HepG2 (cell line): ENCODE data around the gene ATP2B3. TPM values are rescaled to one million over a fixed set of nuclear protein-coding genes. Genes with fewer than 3 reads are reported as not detected.

Experiments
- ATAC-seq: fragments of 200-7000 bp; cut with Tn5 transposase; 3 replicates; pipeline ENCODE4 v1.9.1; 2020; ENCODE audit warnings: mild to moderate bottlenecking, moderate library complexity
- BruUV-seq: library from RNA; stranded (reverse); fragments of 400-500 nt; replicated peaks from 2 replicates; lab custom pipeline; 2021; lab: Mats Ljungman, UMichigan
- CTCF ChIA-PET: fragments of 300-600 bp; formaldehyde crosslinking; extraction: SDS; loops from one replicate; lab custom pipeline; 2021; ENCODE audit warnings: low total read pairs, inconsistent platforms, low intra/inter-chr PET ratio; lab: Yijun Ruan, JAX
- POLR2A ChIA-PET: fragments of 350-600 bp; sonication (Branson Sonifier 250); formaldehyde crosslinking; loops from one replicate; lab custom pipeline; 2020; ENCODE audit warnings: antibody characterized with exemption, inconsistent platforms; lab: Yijun Ruan, JAX
- DNase-seq: peaks from one replicate; pipeline ENCODE4 v3.0.0-alpha.2; 2015; ENCODE audit warnings: low spot score
- FAIRE-seq: peaks from 3 replicates; lab custom pipeline; 2011; peaks lifted over from hg19 to GRCh38; lab: Jason Lieb, UNC
- H2AFZ ChIP-seq: one replicate; pipeline ENCODE4 v1.6.1; 2011; ENCODE audit warnings: low read length, inconsistent platforms
- H3K27ac ChIP-seq: fragments of 300-600 bp; 3 replicates; pipeline ENCODE4 v1.8.0; 2011; ENCODE audit warnings: mixed run types, mild to moderate bottlenecking, mixed read lengths, low read length, inconsistent platforms; ENCODE audit not compliant: insufficient read depth; ENCODE audit errors: extremely low read length
- H3K27me3 ChIP-seq, 2 experiments: fragments of 200-600 bp in 1 of 2; 2 replicates in 1 of 2; 3 replicates in 1 of 2; pipeline versions ENCODE4 v1.6.0 to v1.8.0; 2011; ENCODE audit warnings: low read length in 2 of 2, mild to moderate bottlenecking in 2 of 2, moderate library complexity in 2 of 2, inconsistent platforms in 1 of 2; ENCODE audit not compliant: insufficient read depth in 2 of 2, control insufficient read depth in 1 of 2
- H3K36me3 ChIP-seq, 2 experiments: fragments of 200-600 bp in 1 of 2; replicated peaks in 1 of 2; 2 replicates in 1 of 2; 3 replicates in 1 of 2; pipeline versions ENCODE4 v1.5.1 to v1.8.0; 2011; ENCODE audit warnings: low read length in 2 of 2, inconsistent platforms in 1 of 2; ENCODE audit not compliant: insufficient read depth in 2 of 2, control insufficient read depth in 1 of 2
- H3K4me1 ChIP-seq: 2 replicates; pipeline ENCODE4 v1.5.1; 2012; ENCODE audit warnings: low read length, inconsistent platforms; ENCODE audit not compliant: insufficient read depth
- H3K4me2 ChIP-seq: 2 replicates; pipeline ENCODE4 v1.6.0; 2011; ENCODE audit warnings: low read depth, low read length, inconsistent platforms
- H3K4me3 ChIP-seq, 3 experiments: fragments of 200-600 bp in 1 of 3; sonication (generic), shearing (Covaris generic) in 1 of 3; replicated peaks in 1 of 3; 2 replicates each; pipeline ENCODE4 v1.5.1; 2011 to 2016; ENCODE audit warnings: low read length in 3 of 3, inconsistent platforms in 2 of 3, low read depth in 2 of 3, mild to moderate bottlenecking in 2 of 3, control low read depth in 1 of 3, mixed read lengths in 1 of 3; ENCODE audit not compliant: insufficient read depth in 1 of 3
- H3K79me2 ChIP-seq: one replicate; pipeline ENCODE4 v1.6.1; 2011; ENCODE audit warnings: low read length, inconsistent platforms; ENCODE audit not compliant: insufficient read depth
- H3K9ac ChIP-seq: 2 replicates; pipeline ENCODE4 v1.6.0; 2011; ENCODE audit warnings: mild to moderate bottlenecking, low read depth, low read length, inconsistent platforms; ENCODE audit not compliant: insufficient read depth
- H3K9me3 ChIP-seq: 2 replicates; pipeline ENCODE4 v1.5.1; 2012; ENCODE audit warnings: mild to moderate bottlenecking, low read length
- H4K20me1 ChIP-seq: 2 replicates; pipeline ENCODE4 v1.6.0; 2011; ENCODE audit warnings: inconsistent platforms, mild to moderate bottlenecking, low read length, moderate library complexity; ENCODE audit not compliant: insufficient read depth
- AHR ChIP-seq: IDR thresholded peaks from 2 replicates; pipeline ENCODE4 v1.6.1; 2018; ENCODE audit warnings: missing genetic modification reagents, missing compliant biosample characterization
- FOXA3 ChIP-seq: IDR thresholded peaks from 2 replicates; pipeline ENCODE4 v1.6.1; 2016; ENCODE audit warnings: missing genetic modification reagents, missing compliant biosample characterization
- HNF4A ChIP-seq: sonication (generic); formaldehyde crosslinking; IDR thresholded peaks from 2 replicates; pipeline ENCODE4 v1.4.0; 2020; ENCODE audit warnings: missing genetic modification reagents
- NPAS2 ChIP-seq: sonication (generic); formaldehyde crosslinking; IDR thresholded peaks from 2 replicates; pipeline ENCODE4 v1.8.0; 2022; ENCODE audit warnings: mild to moderate bottlenecking, missing genetic modification reagents, borderline replicate concordance
- POLR2AphosphoS5 ChIP-seq: IDR thresholded peaks from 2 replicates; pipeline ENCODE4 v1.6.1; 2012; ENCODE audit warnings: low read depth, low read length
- PPARG ChIP-seq: conservative IDR thresholded peaks from 2 replicates; pipeline ENCODE4 v1.6.1; 2016; ENCODE audit warnings: missing biosample characterization, missing genetic modification reagents
- RXRA ChIP-seq: sonication (generic); formaldehyde crosslinking; IDR thresholded peaks from 2 replicates; pipeline ENCODE4 v1.5.1; 2020; ENCODE audit warnings: missing genetic modification reagents
- ZNF343 ChIP-seq: sonication (generic); formaldehyde crosslinking; IDR thresholded peaks from 2 replicates; pipeline ENCODE4 v1.4.0; 2020; ENCODE audit warnings: mild to moderate bottlenecking, missing genetic modification reagents
- ZNF619 ChIP-seq: sonication (generic); formaldehyde crosslinking; IDR thresholded peaks from 2 replicates; pipeline ENCODE4 v1.4.0; 2020; ENCODE audit warnings: mild to moderate bottlenecking, missing genetic modification reagents
- ZNF891 ChIP-seq: sonication (generic); formaldehyde crosslinking; IDR thresholded peaks from 2 replicates; pipeline ENCODE4 v1.5.0; 2020; ENCODE audit warnings: mild to moderate bottlenecking, missing genetic modification reagents
- WGBS: methylation state at CpG from one replicate; pipeline ENCODE4 v1.1.6; 2017; ENCODE audit warnings: low lambda C conversion rate; 5-methylcytosine and 5-hydroxymethylcytosine counted together
- in situ Hi-C: cut with HindIII; loops from 2 replicates; pipeline ENCODE4 v1.10.0; 2017; ENCODE audit warnings: low pct_unique_long_range_greater_than_20kb; ENCODE audit not compliant: extremely low pct_ligation_motif_present
- intact Hi-C: fragments of 100-400 bp; cut with micrococcal nuclease; formaldehyde crosslinking; loops from one replicate; pipeline ENCODE4 v1.10.0; 2022; ENCODE audit not compliant: unreplicated experiment
- polyA plus RNA-seq, 8 experiments: library from polyadenylated mRNA; depleted of rRNA in 3 of 8; stranded (reverse) in 7 of 8; unstranded in 1 of 8; fragments of >200 nt; fragmentation: Illumina TruSeq in 4 of 8; extraction: Trizol in 4 of 8; gene quantifications; 2 replicates each; pipeline versions ENCODE4 v1.2.1 to v1.2.3, GENCODE V29; 2011 to 2016; ENCODE audit warnings: low read depth in 4 of 8, missing spikeins in 1 of 8, mixed read lengths in 1 of 8; ENCODE audit not compliant: insufficient read depth in 1 of 8
- total RNA-seq, 5 experiments: library from RNA; depleted of rRNA; stranded (reverse); fragments of >200 nt; fragmentation: Illumina TruSeq; extraction: Trizol; gene quantifications; 2 replicates each; pipeline ENCODE4 v1.2.3, GENCODE V29; 2016; ENCODE audit warnings: low read depth in 1 of 5
- TF ChIP-seq, protein P1 (sequence below): IDR thresholded peaks from 2 replicates; pipeline ENCODE4 v1.6.1; 2016; ENCODE audit warnings: missing compliant biosample characterization, missing genetic modification reagents, borderline replicate concordance
- TF ChIP-seq, protein P2 (sequence below): sonication (generic); formaldehyde crosslinking; IDR thresholded peaks from 2 replicates; pipeline ENCODE4 v1.4.0; 2020; ENCODE audit warnings: missing genetic modification reagents
- TF ChIP-seq, protein P3 (sequence below): IDR thresholded peaks from 2 replicates; pipeline ENCODE4 v1.6.1; 2016; ENCODE audit warnings: missing compliant biosample characterization, missing genetic modification reagents, borderline replicate concordance
- TF ChIP-seq, protein P4 (sequence below): IDR thresholded peaks from 2 replicates; pipeline ENCODE4 v1.6.1; 2016
- TF ChIP-seq, protein P5 (sequence below): sonication (generic); formaldehyde crosslinking; IDR thresholded peaks from 2 replicates; pipeline ENCODE4 v1.8.0; 2022; ENCODE audit warnings: mild to moderate bottlenecking, missing genetic modification reagents; ENCODE audit not compliant: insufficient replicate concordance

The ATP2B3 gene
- total and polyA plus RNA-seq, 2 of the 13 experiments (the other 11 are each of a cell fraction or from before 2014, with no cell fraction given): not detected

DNA sequence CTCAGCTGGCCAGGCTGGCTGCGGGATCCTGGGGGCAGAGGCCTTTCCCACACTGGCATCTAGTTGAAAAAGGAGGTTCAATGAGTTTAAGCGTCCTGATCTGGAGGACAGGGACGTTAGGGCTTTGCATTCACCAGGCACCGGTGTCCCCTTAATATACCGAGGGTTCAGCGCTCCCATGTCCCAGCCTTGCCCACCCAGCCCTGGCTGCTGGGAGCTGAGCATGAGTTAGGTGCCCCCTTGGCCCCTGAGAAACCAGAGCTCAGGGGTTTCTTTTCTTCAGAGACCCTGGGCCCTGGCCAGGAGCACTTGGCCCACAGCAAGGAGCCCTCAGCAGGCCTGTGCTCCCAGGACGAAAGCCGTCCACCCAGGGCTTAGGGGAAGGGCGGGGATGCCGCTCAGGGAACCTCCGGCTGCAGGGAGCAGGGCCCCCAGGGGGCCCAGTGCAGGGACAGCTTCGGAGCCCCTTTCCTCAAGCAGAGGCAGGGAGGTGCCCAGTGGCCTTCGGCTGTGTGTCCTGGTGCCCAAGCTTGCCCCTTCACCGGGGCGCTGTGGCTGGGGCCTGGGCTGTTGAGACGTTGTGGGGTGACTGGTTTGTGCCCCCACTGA, 108.7 kb downstream of the ATP2B3 start (continued):
- TF ChIP-seq, protein P1, sequence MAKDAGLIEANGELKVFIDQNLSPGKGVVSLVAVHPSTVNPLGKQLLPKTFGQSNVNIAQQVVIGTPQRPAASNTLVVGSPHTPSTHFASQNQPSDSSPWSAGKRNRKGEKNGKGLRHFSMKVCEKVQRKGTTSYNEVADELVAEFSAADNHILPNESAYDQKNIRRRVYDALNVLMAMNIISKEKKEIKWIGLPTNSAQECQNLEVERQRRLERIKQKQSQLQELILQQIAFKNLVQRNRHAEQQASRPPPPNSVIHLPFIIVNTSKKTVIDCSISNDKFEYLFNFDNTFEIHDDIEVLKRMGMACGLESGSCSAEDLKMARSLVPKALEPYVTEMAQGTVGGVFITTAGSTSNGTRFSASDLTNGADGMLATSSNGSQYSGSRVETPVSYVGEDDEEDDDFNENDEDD: no peak
- no peak for TF ChIP-seq NPAS2 (CRISPR knock-in tag)
- TF ChIP-seq POLR2AphosphoS5: 0 out of 2 replicates have a peak, but pooled peaks have one; percentile 34

DNA sequence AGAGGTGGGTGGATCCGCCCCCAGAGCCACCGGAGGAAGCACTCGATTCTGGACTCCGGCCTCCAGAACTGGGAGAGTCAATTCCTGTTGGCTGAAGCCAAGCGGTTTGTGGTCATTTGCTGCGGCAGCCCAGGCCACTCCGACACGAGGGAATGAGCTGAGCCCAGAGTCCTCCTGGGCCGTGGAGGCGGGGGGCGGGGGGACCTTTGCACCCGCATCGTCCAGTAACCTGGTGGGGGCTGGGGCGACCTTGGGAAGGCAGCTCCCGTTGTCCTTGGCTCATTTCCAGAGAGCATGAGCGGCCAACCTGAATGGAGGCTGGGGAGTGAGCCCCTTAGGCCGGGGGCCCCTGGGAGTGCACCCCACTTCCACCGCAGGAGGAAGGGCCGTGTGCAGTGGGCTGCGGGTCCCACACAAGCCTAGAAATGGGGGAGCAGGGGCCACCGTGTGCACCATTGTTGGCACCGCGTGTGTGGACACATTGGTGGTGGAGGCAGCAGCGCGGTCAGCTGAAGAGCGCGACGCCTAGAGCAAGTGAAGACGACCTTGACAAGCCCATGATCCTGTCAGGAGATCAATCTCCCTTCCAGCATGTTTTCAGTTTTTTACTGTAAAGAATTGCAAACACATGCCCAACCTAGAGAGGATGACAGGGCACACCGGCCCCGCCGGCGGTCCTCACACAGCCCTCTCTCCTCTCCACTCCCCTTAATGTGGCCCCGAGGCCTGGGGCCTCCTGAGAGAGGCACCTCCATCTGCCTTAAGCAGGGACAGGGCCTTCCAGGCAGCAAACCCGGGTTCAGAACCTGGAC, 109.6 kb downstream of the ATP2B3 start:
- peak overlapping the region; percentile 95 for H3K9ac ChIP-seq
- no peaks in the 10 kb centered on the region for H4K20me1 ChIP-seq
- peaks cover 92% of the 10 kb centered on the region for H3K4me1 ChIP-seq
- no peaks in the 10 kb centered on the region for H3K36me3 ChIP-seq
- no peaks in the 10 kb centered on the region for H3K9me3 ChIP-seq
- H2AFZ ChIP-seq: no peak overlapping the region
- H3K4me3 ChIP-seq: peak overlapping the region in 1 of 3 experiments; percentile 77; a peak in 1 of 6 replicates
- WGBS: no CpG with 5 or more reads among the region's 35 CpGs
- intact Hi-C loops (no loop called here), in situ Hi-C loops (no loop called here)
- FAIRE-seq (peak; percentile 99), ATAC-seq (peak; percentile 64), DNase-seq (peak; percentile 88)
- peak overlapping the region; percentile 100 for H3K27ac ChIP-seq
- H3K4me2 ChIP-seq: peak overlapping the region; percentile 91
- CTCF ChIA-PET: no interaction called here
- TSS peak; percentile 13 for BruUV-seq
- peaks cover 22% of the 10 kb centered on the region for H3K79me2 ChIP-seq
- no peaks in the 10 kb centered on the region for H3K27me3 ChIP-seq
- POLR2A ChIA-PET: interaction anchor here (0.9 to 11.8 kb wide), 7 partner anchors 8 to 301 kb away, joined by 3 to 596 read pairs (median 10); partner anchors contain the start of genes CCNQ and DUSP9
- 0 out of 2 replicates have a peak, but pooled peaks have one; percentile 20 for TF ChIP-seq AHR (CRISPR knock-in tag)
- TF ChIP-seq, protein P2, sequence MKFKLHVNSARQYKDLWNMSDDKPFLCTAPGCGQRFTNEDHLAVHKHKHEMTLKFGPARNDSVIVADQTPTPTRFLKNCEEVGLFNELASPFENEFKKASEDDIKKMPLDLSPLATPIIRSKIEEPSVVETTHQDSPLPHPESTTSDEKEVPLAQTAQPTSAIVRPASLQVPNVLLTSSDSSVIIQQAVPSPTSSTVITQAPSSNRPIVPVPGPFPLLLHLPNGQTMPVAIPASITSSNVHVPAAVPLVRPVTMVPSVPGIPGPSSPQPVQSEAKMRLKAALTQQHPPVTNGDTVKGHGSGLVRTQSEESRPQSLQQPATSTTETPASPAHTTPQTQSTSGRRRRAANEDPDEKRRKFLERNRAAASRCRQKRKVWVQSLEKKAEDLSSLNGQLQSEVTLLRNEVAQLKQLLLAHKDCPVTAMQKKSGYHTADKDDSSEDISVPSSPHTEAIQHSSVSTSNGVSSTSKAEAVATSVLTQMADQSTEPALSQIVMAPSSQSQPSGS (CRISPR knock-in tag): peak; percentile 42; the same call in 1 of the 2 replicates
- no peak for TF ChIP-seq PPARG (CRISPR knock-in tag)
- peak; percentile 63; the same call in 1 of the 2 replicates for TF ChIP-seq RXRA (CRISPR knock-in tag)
- TF ChIP-seq, protein P3, sequence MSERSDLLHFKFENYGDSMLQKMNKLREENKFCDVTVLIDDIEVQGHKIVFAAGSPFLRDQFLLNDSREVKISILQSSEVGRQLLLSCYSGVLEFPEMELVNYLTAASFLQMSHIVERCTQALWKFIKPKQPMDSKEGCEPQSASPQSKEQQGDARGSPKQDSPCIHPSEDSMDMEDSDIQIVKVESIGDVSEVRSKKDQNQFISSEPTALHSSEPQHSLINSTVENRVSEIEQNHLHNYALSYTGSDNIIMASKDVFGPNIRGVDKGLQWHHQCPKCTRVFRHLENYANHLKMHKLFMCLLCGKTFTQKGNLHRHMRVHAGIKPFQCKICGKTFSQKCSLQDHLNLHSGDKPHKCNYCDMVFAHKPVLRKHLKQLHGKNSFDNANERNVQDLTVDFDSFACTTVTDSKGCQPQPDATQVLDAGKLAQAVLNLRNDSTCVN (CRISPR knock-in tag): peak; percentile 97
- TF ChIP-seq, protein P4, sequence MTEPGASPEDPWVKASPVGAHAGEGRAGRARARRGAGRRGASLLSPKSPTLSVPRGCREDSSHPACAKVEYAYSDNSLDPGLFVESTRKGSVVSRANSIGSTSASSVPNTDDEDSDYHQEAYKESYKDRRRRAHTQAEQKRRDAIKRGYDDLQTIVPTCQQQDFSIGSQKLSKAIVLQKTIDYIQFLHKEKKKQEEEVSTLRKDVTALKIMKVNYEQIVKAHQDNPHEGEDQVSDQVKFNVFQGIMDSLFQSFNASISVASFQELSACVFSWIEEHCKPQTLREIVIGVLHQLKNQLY: peak; percentile 16
- 0 out of 2 replicates have a peak, but pooled peaks have one; percentile 15 for TF ChIP-seq ZNF343 (CRISPR knock-in tag)
- peak; percentile 90 for TF ChIP-seq HNF4A (CRISPR knock-in tag)
- no peak for TF ChIP-seq ZNF891
- peak; percentile 32; the same call in 1 of the 2 replicates for TF ChIP-seq FOXA3 (CRISPR knock-in tag)
- TF ChIP-seq, protein P5, sequence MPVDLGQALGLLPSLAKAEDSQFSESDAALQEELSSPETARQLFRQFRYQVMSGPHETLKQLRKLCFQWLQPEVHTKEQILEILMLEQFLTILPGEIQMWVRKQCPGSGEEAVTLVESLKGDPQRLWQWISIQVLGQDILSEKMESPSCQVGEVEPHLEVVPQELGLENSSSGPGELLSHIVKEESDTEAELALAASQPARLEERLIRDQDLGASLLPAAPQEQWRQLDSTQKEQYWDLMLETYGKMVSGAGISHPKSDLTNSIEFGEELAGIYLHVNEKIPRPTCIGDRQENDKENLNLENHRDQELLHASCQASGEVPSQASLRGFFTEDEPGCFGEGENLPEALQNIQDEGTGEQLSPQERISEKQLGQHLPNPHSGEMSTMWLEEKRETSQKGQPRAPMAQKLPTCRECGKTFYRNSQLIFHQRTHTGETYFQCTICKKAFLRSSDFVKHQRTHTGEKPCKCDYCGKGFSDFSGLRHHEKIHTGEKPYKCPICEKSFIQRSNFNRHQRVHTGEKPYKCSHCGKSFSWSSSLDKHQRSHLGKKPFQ: no peak
- TF ChIP-seq ZNF619 (CRISPR knock-in tag): no peak
